NCI-H2171 (cell line): ENCODE results near the gene CCR9.
A peak's percentile ranks its signal among the peaks of the same experiment; 100 is the strongest.
"Not testable (repeated sequence)": the region's sequence is repeated elsewhere in the genome, so short reads cannot be mapped to it uniquely, and the experiment has no call there.

Experiments used
- DNase-seq: peaks from one replicate; lab custom pipeline; 2025; lab: John Stamatoyannopoulos, UW

Gene CCR9

GRCh38 chr3:45885979-45886705 lies at the start of gene CCR9:
Gene CCR9 (plus strand): TSS chr3:45886543. CDS start chr3:45894934, 8,391 bp downstream.
- peak; percentile 31 for DNase-seq

- DNase-seq = no peak
Measured at GRCh38 chr3:45838466-45838865, 47.9 kb upstream of the CCR9 start.

GRCh38 chr3:45841420-45841756 lies 45.0 kb upstream of the CCR9 start:
- no peak for DNase-seq

- DNase-seq = peak; percentile 88
Measured at GRCh38 chr3:45841757-45842491, 44.4 kb upstream of the CCR9 start, which contains the start of gene LZTFL1. Gene LZTFL1 (minus strand): TSS chr3:45842119. CDS start chr3:45841991, 128 bp downstream.

- DNase-seq = no peak
Measured at GRCh38 chr3:45842851-45843625, 43.3 kb upstream of the CCR9 start.

GRCh38 chr3:45844616-45845015 lies 41.7 kb upstream of the CCR9 start:
- DNase-seq = no peak

GRCh38 chr3:45848392-45848791 lies 38.0 kb upstream of the CCR9 start:
- DNase-seq = no peak

GRCh38 chr3:45852828-45853227 lies 33.5 kb upstream of the CCR9 start:
- DNase-seq = no peak

GRCh38 chr3:45856323-45856722 lies 30.0 kb upstream of the CCR9 start:
- DNase-seq = not testable (repeated sequence)

GRCh38 chr3:45857024-45857423 lies 29.3 kb upstream of the CCR9 start:
- DNase-seq = not testable (repeated sequence)

GRCh38 chr3:45858809-45859543 lies 27.4 kb upstream of the CCR9 start:
- DNase-seq = no peak

GRCh38 chr3:45860481-45860880 lies 25.9 kb upstream of the CCR9 start:
- DNase-seq = no peak

- no peak for DNase-seq
Measured at GRCh38 chr3:45861043-45861719, 25.2 kb upstream of the CCR9 start.

GRCh38 chr3:45864760-45865519 lies 21.4 kb upstream of the CCR9 start:
- DNase-seq = no peak

GRCh38 chr3:45865563-45865962 lies 20.8 kb upstream of the CCR9 start:
- no peak for DNase-seq

- DNase-seq = no peak
Measured at GRCh38 chr3:45868213-45868612, 18.1 kb upstream of the CCR9 start.

- DNase-seq = no peak
Measured at GRCh38 chr3:45868650-45869049, 17.7 kb upstream of the CCR9 start.

GRCh38 chr3:45869638-45870037 lies 16.7 kb upstream of the CCR9 start:
- DNase-seq = no peak

- DNase-seq = no peak
Measured at GRCh38 chr3:45870099-45870498, 16.2 kb upstream of the CCR9 start.

- no peak for DNase-seq
Measured at GRCh38 chr3:45871780-45872179, 14.6 kb upstream of the CCR9 start.

GRCh38 chr3:45872569-45872968 lies 13.8 kb upstream of the CCR9 start:
- DNase-seq = no peak
